Measurements from ENCODE around the gene PARD3. TPM values are rescaled to one million over a fixed set of nuclear protein-coding genes. Genes with fewer than 3 reads are reported as not detected.

PARD3 gene
- total RNA-seq, 1 experiment from 2014 or later: not detected

- no peak overlapping the region for H2AFZ ChIP-seq (ENCODE audit: low read length)
- no peak overlapping the region for H3K9ac ChIP-seq (ENCODE audit: low read length)
- DNase-seq: no peak
- H3K9me3 ChIP-seq (ENCODE audit: low read length): no peaks in the 10 kb centered on the region
- no peaks in the 10 kb centered on the region for H3K4me1 ChIP-seq (ENCODE audit: low read length)
- no peaks in the 10 kb centered on the region for H4K20me1 ChIP-seq (ENCODE audit: insufficient read depth, low read depth, low read length)
- H3K4me3 ChIP-seq (ENCODE audit: low read length): no peak overlapping the region
- no peaks in the 10 kb centered on the region for H3K79me2 ChIP-seq (ENCODE audit: low read length)
- H3K9me2 ChIP-seq (replicated peaks; ENCODE audit: insufficient read depth, low read length): no peaks in the 10 kb centered on the region
- H3K4me2 ChIP-seq (ENCODE audit: low read depth, low read length, poor library complexity, severe bottlenecking): no peak overlapping the region
- H3K27me3 ChIP-seq (ENCODE audit: low read length): no peaks in the 10 kb centered on the region
- H3K36me3 ChIP-seq (ENCODE audit: insufficient read depth, low read length): no peaks in the 10 kb centered on the region
- H3K27ac ChIP-seq (ENCODE audit: low read length): no peak overlapping the region
Measured at GRCh38 chr10:34817054-34817453, 2.0 kb upstream of the PARD3 start.

DNA sequence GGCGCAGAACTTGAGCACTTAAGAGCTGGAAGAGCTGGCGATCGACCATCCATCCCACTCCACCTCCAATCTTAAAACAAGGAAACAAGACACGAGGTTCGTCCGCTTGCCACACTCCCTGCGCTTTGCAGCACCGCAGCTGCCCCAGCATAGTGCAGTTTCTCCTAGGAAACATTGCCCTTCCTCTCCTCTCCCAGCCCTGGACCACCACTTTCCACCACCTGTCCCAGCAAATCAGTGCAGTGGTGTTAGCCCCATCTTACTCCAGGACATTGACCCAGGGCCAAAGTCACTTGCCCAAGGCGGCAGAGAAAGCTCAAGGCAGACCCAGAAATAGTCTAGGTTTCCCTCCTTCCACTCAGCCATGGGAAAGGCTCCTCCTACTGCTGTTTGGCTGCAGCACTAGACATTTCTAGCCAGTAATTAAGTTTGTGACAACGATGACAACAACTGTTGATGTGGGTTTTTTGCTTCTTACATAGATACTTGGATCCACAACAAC, 1.5 kb upstream of the PARD3 start:
- no peak for DNase-seq
- Histone ChIP-seq H3K27ac (ENCODE audit: low read length) (no peak overlapping the region), H3K9ac (ENCODE audit: low read length) (no peak overlapping the region), H3K9me2 (replicated peaks; ENCODE audit: insufficient read depth, low read length) (no peaks in the 10 kb centered on the region), H3K9me3 (ENCODE audit: low read length) (no peaks in the 10 kb centered on the region), H3K27me3 (ENCODE audit: low read length) (no peaks in the 10 kb centered on the region), H4K20me1 (ENCODE audit: insufficient read depth, low read depth, low read length) (no peaks in the 10 kb centered on the region), H3K4me3 (ENCODE audit: low read length) (no peak overlapping the region), H3K79me2 (ENCODE audit: low read length) (no peaks in the 10 kb centered on the region), H3K4me1 (ENCODE audit: low read length) (no peaks in the 10 kb centered on the region), H3K4me2 (ENCODE audit: low read depth, low read length, poor library complexity, severe bottlenecking) (no peak overlapping the region), H2AFZ (ENCODE audit: low read length) (no peak overlapping the region), H3K36me3 (ENCODE audit: insufficient read depth, low read length) (no peaks in the 10 kb centered on the region)

- Histone ChIP-seq H3K9ac (ENCODE audit: low read length) (no peak overlapping the region), H3K27me3 (ENCODE audit: low read length) (no peaks in the 10 kb centered on the region), H3K79me2 (ENCODE audit: low read length) (no peaks in the 10 kb centered on the region), H3K36me3 (ENCODE audit: insufficient read depth, low read length) (no peaks in the 10 kb centered on the region), H2AFZ (ENCODE audit: low read length) (no peak overlapping the region), H4K20me1 (ENCODE audit: insufficient read depth, low read depth, low read length) (no peaks in the 10 kb centered on the region), H3K9me3 (ENCODE audit: low read length) (no peaks in the 10 kb centered on the region), H3K27ac (ENCODE audit: low read length) (no peak overlapping the region), H3K4me2 (ENCODE audit: low read depth, low read length, poor library complexity, severe bottlenecking) (no peak overlapping the region), H3K9me2 (replicated peaks; ENCODE audit: insufficient read depth, low read length) (no peaks in the 10 kb centered on the region), H3K4me1 (ENCODE audit: low read length) (no peaks in the 10 kb centered on the region), H3K4me3 (ENCODE audit: low read length) (no peak overlapping the region)
- DNase-seq: no peak
Measured at GRCh38 chr10:34816085-34816496, 995 bp upstream of the PARD3 start.

- no peaks in the 10 kb centered on the region for H3K9me2 ChIP-seq (replicated peaks; ENCODE audit: insufficient read depth, low read length)
- H3K9ac ChIP-seq (ENCODE audit: low read length): no peak overlapping the region
- no peaks in the 10 kb centered on the region for H3K9me3 ChIP-seq (ENCODE audit: low read length)
- no peak for DNase-seq
- H4K20me1 ChIP-seq (ENCODE audit: insufficient read depth, low read depth, low read length): no peaks in the 10 kb centered on the region
- no peaks in the 10 kb centered on the region for H3K27me3 ChIP-seq (ENCODE audit: low read length)
- H2AFZ ChIP-seq (ENCODE audit: low read length): no peak overlapping the region
- no peaks in the 10 kb centered on the region for H3K36me3 ChIP-seq (ENCODE audit: insufficient read depth, low read length)
- H3K4me3 ChIP-seq (ENCODE audit: low read length): no peak overlapping the region
- no peak overlapping the region for H3K4me2 ChIP-seq (ENCODE audit: low read depth, low read length, poor library complexity, severe bottlenecking)
- H3K79me2 ChIP-seq (ENCODE audit: low read length): no peaks in the 10 kb centered on the region
- H3K4me1 ChIP-seq (ENCODE audit: low read length): no peaks in the 10 kb centered on the region
- no peak overlapping the region for H3K27ac ChIP-seq (ENCODE audit: low read length)
Measured at GRCh38 chr10:34814913-34815184, 247 bp downstream of the PARD3 start.

DNA sequence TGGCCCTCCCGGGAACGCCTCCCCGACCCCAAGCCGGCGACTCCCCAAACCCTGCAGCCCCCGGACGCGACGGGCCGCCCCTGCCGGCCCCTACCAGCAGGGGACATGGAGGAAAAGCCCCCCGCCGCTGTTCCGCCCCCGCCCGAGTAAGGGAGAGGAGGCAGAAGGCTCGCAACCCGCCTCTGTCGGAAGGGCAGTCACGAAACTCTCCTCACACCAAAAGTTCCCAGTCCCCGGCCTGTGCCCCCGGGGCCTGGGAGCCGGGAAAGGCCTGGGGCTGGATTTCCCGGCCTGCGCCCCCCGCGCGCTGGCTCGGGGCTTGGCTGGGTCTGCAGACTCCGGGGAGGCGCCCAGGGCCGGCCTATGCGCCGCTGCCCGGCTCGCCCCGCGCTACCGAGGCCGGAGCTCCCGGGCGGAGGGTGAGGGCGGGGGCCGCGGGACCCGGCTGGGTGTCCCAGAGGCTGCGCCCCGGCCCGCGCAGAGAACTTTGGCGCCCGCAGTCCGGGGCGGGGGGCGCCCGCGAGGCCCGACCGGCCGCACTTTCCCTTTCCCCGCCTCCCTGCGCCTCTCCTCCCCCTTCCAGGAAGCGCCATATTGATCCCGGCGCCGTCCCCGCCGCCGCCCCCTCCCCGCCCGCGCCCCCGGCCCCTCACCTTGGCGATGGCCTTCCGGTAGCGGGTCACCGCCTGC, 728 bp downstream of the PARD3 start:
- H3K79me2 ChIP-seq (ENCODE audit: low read length): no peaks in the 10 kb centered on the region
- no peak overlapping the region for H3K9ac ChIP-seq (ENCODE audit: low read length)
- no peak for DNase-seq
- no peak overlapping the region for H3K27ac ChIP-seq (ENCODE audit: low read length)
- H3K4me2 ChIP-seq (ENCODE audit: low read depth, low read length, poor library complexity, severe bottlenecking): no peak overlapping the region
- no peaks in the 10 kb centered on the region for H3K9me3 ChIP-seq (ENCODE audit: low read length)
- H2AFZ ChIP-seq (ENCODE audit: low read length): no peak overlapping the region
- H3K4me3 ChIP-seq (ENCODE audit: low read length): no peak overlapping the region
- H4K20me1 ChIP-seq (ENCODE audit: insufficient read depth, low read depth, low read length): no peaks in the 10 kb centered on the region
- no peaks in the 10 kb centered on the region for H3K4me1 ChIP-seq (ENCODE audit: low read length)
- H3K36me3 ChIP-seq (ENCODE audit: insufficient read depth, low read length): no peaks in the 10 kb centered on the region
- H3K27me3 ChIP-seq (ENCODE audit: low read length): no peaks in the 10 kb centered on the region
- H3K9me2 ChIP-seq (replicated peaks; ENCODE audit: insufficient read depth, low read length): no peaks in the 10 kb centered on the region

DNA sequence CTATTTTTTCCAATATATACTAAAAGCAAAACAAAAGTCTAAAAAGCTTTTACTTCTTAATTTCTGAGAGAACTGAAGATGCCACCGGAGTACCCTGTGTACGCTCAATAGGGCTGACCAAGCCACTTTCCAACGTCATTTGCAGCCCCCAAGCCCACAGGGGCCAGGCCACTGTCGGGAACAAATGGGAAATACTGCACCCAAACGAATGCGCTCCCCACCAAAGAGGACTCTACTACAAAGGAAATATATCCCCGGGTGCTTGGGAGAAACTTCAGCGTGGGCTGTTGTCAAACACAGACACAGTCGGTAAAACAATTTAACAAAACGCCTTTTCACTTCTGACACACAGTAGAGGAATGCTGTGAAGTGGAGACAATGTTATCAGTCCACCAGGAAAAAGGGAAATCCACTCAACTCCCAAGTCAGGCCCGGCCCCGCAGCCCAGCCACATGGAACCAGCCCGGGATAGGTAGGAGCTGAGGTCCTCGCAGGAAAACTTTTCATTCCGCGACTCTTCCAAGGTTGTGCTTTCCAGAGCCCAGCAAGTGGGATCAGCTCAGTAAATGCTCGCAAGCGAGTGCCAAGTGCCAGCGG, 1.4 kb downstream of the PARD3 start:
- no peak overlapping the region for H3K4me2 ChIP-seq (ENCODE audit: low read depth, low read length, poor library complexity, severe bottlenecking)
- H3K9me2 ChIP-seq (replicated peaks; ENCODE audit: insufficient read depth, low read length): no peaks in the 10 kb centered on the region
- no peak overlapping the region for H2AFZ ChIP-seq (ENCODE audit: low read length)
- no peak overlapping the region for H3K27ac ChIP-seq (ENCODE audit: low read length)
- no peaks in the 10 kb centered on the region for H4K20me1 ChIP-seq (ENCODE audit: insufficient read depth, low read depth, low read length)
- no peaks in the 10 kb centered on the region for H3K27me3 ChIP-seq (ENCODE audit: low read length)
- H3K9me3 ChIP-seq (ENCODE audit: low read length): no peaks in the 10 kb centered on the region
- H3K36me3 ChIP-seq (ENCODE audit: insufficient read depth, low read length): no peaks in the 10 kb centered on the region
- no peak overlapping the region for H3K9ac ChIP-seq (ENCODE audit: low read length)
- H3K4me3 ChIP-seq (ENCODE audit: low read length): no peak overlapping the region
- no peak for DNase-seq
- H3K4me1 ChIP-seq (ENCODE audit: low read length): no peaks in the 10 kb centered on the region
- no peaks in the 10 kb centered on the region for H3K79me2 ChIP-seq (ENCODE audit: low read length)

GRCh38 chr10:34812771-34813170, 2.3 kb downstream of the PARD3 start:
- no peaks in the 10 kb centered on the region for H3K9me3 ChIP-seq (ENCODE audit: low read length)
- no peaks in the 10 kb centered on the region for H3K79me2 ChIP-seq (ENCODE audit: low read length)
- no peaks in the 10 kb centered on the region for H4K20me1 ChIP-seq (ENCODE audit: insufficient read depth, low read depth, low read length)
- no peak for DNase-seq
- no peaks in the 10 kb centered on the region for H3K36me3 ChIP-seq (ENCODE audit: insufficient read depth, low read length)
- no peaks in the 10 kb centered on the region for H3K27me3 ChIP-seq (ENCODE audit: low read length)
- H3K4me3 ChIP-seq (ENCODE audit: low read length): no peak overlapping the region
- no peak overlapping the region for H3K9ac ChIP-seq (ENCODE audit: low read length)
- H2AFZ ChIP-seq (ENCODE audit: low read length): no peak overlapping the region
- no peaks in the 10 kb centered on the region for H3K4me1 ChIP-seq (ENCODE audit: low read length)
- no peak overlapping the region for H3K4me2 ChIP-seq (ENCODE audit: low read depth, low read length, poor library complexity, severe bottlenecking)
- no peak overlapping the region for H3K27ac ChIP-seq (ENCODE audit: low read length)
- no peaks in the 10 kb centered on the region for H3K9me2 ChIP-seq (replicated peaks; ENCODE audit: insufficient read depth, low read length)

DNA sequence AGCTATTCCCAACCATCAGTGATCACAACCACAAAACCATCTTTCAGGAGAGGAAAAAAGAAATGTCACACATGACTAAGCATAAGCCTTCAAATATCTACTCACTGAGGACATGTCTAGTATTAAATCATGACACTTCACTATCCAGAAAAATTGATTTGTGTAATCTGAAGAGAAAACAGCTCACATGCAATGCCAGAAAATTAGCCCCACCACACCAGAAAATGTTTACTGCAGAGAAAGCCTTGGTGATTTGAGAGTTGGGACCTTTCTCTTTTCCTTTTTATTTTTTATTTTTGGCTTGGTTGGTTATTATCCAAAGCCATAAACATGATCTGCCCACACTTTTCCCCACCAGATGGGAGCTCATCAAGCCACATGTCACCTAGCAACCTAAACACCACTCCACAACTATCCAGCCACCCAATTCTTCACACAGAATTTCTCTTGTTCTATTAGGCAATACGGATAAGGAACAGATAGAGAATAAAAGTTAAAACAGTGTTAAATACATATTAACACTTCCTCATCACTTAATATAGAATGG, 3.1 kb downstream of the PARD3 start:
- Histone ChIP-seq H3K9me2 (replicated peaks; ENCODE audit: insufficient read depth, low read length) (no peaks in the 10 kb centered on the region), H2AFZ (ENCODE audit: low read length) (no peak overlapping the region), H3K79me2 (ENCODE audit: low read length) (no peaks in the 10 kb centered on the region), H4K20me1 (ENCODE audit: insufficient read depth, low read depth, low read length) (no peaks in the 10 kb centered on the region), H3K4me3 (ENCODE audit: low read length) (no peak overlapping the region), H3K27me3 (ENCODE audit: low read length) (no peaks in the 10 kb centered on the region), H3K4me1 (ENCODE audit: low read length) (no peaks in the 10 kb centered on the region), H3K27ac (ENCODE audit: low read length) (no peak overlapping the region), H3K36me3 (ENCODE audit: insufficient read depth, low read length) (no peaks in the 10 kb centered on the region), H3K9ac (ENCODE audit: low read length) (no peak overlapping the region), H3K4me2 (ENCODE audit: low read depth, low read length, poor library complexity, severe bottlenecking) (no peak overlapping the region), H3K9me3 (ENCODE audit: low read length) (no peaks in the 10 kb centered on the region)
- DNase-seq: no peak
